Keratinocyte (primary cell): ENCODE results near the gene CD4.

ENCODE experiments used
- EZH2 ChIP-seq: IDR thresholded peaks from one replicate; pipeline ENCODE4 v1.6.1; 2012; ENCODE audit warnings: inconsistent platforms, mild to moderate bottlenecking, low read length, moderate library complexity
- TF ChIP-seq, protein P1 (sequence below), 3 experiments: IDR thresholded peaks in 1 of 3; conservative IDR thresholded peaks in 1 of 3; optimal IDR thresholded peaks in 1 of 3; 2 replicates in 2 of 3; 3 replicates in 1 of 3; pipeline versions ENCODE3 to v1.5.1; 2011; ENCODE audit warnings: low read length in 3 of 3, mild to moderate bottlenecking in 3 of 3, moderate library complexity in 2 of 3, control low read depth in 1 of 3, inconsistent platforms in 1 of 3; ENCODE audit not compliant: insufficient read depth in 2 of 3; ENCODE audit errors: extremely low read depth in 1 of 3

DNA sequence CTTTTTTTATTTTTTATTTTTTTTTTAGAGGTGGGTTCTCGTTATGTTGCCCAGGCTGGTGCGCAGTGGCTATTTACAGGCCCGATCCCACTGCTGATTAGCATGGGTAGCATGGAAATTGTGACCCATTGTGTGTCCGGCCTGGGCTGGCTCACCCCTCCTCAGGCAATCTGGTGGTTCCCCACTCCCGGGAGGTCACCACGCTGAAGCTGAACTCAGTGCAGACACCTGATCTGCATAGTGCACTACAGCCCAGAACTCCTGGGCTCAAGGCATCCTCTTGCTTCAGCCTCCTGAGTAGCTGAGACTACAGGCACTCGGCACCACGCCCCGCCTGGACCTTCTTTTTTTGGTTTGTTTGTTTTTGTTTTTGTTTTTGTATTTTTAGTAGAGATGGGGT lies 5.5 kb upstream of the CD4 start:
- TF ChIP-seq, protein P1, sequence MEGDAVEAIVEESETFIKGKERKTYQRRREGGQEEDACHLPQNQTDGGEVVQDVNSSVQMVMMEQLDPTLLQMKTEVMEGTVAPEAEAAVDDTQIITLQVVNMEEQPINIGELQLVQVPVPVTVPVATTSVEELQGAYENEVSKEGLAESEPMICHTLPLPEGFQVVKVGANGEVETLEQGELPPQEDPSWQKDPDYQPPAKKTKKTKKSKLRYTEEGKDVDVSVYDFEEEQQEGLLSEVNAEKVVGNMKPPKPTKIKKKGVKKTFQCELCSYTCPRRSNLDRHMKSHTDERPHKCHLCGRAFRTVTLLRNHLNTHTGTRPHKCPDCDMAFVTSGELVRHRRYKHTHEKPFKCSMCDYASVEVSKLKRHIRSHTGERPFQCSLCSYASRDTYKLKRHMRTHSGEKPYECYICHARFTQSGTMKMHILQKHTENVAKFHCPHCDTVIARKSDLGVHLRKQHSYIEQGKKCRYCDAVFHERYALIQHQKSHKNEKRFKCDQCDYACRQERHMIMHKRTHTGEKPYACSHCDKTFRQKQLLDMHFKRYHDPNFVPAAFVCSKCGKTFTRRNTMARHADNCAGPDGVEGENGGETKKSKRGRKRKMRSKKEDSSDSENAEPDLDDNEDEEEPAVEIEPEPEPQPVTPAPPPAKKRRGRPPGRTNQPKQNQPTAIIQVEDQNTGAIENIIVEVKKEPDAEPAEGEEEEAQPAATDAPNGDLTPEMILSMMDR (optimal IDR thresholded peaks at IDR 0.05 in 1 of 3, IDR thresholded peaks at IDR 0.05 in 1 of 3, conservative IDR thresholded peaks at IDR 0.05 in 1 of 3; ENCODE audit: extremely low read depth in 1 of 3, insufficient read depth in 2 of 3, low read length in 3 of 3): no peak
- no peak for TF ChIP-seq EZH2
